Raji (cell line): ENCODE measurements around the gene KRT17.
"Not testable (repeated sequence)": the region's sequence is repeated elsewhere in the genome, so short reads cannot be mapped to it uniquely, and the experiment has no call there.

Experiments
- POLR2A ChIP-seq: IDR thresholded peaks from 2 replicates; pipeline ENCODE4 v1.6.1; 2011; ENCODE audit warnings: low read depth, low read length, control low read depth; ENCODE audit not compliant: insufficient read depth

The KRT17 gene

DNA sequence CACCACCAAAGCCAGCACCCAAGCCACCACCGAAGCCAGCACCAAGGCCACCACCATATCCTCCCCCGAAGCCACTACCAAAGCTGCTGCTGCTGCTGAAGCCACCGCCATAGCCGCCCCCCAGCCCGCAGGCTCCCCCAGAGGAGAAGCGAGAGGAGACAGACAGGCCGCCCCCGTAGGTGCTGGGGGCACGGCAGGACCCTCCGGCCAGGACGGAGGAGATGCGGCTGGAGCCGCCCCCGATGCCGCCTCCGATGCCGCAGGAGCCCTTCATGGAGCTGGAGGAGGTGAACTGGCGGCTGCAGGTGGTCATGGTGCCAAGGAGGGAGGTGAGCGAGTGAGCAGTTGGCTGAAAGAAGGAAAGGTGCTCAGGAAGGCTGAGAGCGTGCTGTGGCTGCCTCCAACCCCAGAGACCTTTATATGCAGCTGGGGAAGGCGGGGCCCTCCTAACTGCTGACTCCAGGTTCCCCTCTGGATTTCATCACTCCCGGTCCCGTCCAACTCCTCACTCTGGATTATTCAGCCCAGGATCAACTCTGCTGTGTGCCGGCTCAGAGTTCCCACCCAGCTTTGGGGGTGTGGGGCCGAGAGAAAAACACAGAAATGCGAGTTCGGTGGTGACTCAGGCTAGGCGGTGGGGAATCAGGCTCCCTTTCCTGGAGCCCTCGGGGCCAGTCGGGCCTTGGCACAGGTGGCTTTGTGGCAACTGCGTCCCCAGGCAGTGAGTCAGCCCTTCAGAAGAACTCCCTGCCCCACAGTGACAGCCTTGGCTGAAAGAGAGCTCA, 11.8 kb downstream of the KRT17 start, which contains the start of gene KRT16:
Gene KRT16 (minus strand): TSS at position 392 of the 785 bp plus-strand sequence. CDS start 79 bp downstream, at position 313.
- not testable (repeated sequence) for TF ChIP-seq POLR2A

DNA sequence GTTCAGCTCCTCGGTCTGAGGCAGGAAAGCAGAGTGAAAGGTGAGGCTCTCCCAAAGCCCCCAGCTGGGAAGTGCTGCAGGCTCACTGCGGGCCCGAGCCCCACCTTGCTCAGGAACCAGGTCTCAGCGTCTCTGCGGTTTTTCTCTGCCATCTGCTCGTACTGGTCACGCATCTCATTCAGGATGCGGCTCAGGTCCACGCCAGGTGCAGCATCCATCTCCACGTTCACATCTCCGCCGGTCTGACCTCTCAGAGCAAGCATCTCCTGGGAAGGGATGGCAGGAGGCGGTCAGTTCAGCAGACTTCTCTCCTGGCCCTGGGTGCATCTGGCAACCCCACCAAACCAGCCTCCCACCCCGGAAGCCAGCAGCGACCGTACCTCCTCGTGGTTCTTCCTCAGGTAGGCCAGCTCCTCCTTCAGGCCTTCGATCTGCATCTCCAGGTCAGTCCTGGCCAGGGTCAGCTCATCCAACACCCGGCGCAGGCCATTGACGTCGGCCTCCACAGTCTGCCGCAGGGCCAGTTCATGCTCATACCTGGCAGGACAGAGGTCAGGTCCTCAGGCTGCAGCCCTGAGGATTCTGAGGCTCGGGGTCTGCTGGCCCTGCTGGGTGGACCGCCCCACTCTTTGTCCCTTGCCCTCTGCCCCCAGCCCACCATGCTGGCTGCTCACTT, 13.3 kb downstream of the KRT17 start:
- TF ChIP-seq POLR2A, result no peak

DNA sequence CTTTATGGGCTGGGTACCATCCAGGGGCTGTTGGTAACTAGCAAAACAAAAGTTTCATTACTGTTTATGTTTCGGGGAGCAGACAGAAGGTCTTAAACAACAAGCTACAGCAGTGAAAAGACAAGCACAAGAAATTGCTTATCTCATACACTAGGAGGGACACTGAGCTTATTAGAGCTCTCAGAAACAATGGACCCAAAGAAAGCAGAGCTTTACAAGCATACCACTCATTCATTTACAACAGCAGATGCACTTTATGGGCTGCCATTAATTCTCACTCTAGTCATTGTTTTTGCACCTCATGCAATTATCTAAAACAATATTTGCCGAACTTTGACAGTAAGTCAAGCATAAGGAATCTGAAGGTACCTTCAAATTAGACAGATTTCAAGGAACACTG, 21.9 kb downstream of the KRT17 start:
- no peak for TF ChIP-seq POLR2A

DNA sequence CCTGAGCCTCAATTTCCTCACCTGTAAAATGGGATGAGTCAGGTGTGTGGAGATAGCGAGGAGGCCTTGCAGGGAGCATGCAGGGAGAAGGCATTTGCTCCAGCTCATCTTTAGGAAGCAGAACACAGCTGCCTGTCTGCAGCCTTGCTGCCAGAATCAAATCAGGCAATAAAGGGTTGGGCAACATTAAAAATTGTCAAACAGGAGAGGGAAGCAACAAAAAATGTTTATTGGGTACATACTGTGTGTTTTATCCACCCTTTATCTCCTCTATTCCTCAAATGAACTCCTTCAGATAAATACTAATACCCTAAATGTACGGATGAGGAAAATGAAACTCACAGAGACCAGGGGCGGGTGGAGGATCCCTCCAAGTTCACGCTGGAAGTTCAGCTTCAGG, 24.1 kb downstream of the KRT17 start:
- no peak for TF ChIP-seq POLR2A

DNA sequence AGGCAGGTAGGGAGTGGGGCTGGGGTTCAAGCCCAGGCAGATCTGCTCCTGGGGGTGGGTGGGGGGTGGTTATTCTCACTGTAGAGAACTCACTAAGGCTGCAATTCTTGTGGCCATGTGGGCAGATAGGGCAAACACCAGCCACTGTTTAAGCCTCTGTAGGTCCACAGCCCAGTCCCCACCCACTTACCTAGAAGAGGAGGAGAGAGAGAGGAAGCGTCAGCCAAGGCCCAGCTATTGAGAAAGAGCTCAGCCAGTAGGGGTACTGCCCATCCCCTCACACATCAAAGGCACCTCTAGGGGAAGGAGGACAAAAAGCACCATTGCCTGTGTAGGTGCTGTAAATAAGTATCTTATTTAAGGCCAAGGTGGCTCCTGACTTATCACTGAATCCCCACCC, 24.7 kb downstream of the KRT17 start:
- no peak for TF ChIP-seq POLR2A

DNA sequence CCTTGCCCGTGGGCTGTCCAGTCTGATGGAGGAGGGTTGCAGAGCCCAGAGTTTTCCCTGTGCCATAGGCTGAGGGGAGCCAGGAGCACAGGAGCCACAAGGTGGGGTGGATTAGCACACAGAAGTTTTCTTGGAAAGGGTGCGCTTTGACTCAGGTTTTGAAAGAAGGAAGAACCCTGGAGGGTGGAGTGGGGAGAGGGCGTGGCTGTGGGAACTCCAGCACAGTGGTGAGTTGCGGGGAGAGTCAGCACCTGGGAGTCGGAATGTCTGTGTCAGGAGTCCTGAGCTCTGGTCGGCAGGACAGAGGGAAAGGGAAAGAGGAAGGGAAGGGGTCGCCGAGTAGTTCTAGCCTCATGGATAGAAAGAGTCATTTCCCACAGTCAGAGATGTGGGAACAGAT, 28.8 kb downstream of the KRT17 start:
- TF ChIP-seq POLR2A, result no peak

DNA sequence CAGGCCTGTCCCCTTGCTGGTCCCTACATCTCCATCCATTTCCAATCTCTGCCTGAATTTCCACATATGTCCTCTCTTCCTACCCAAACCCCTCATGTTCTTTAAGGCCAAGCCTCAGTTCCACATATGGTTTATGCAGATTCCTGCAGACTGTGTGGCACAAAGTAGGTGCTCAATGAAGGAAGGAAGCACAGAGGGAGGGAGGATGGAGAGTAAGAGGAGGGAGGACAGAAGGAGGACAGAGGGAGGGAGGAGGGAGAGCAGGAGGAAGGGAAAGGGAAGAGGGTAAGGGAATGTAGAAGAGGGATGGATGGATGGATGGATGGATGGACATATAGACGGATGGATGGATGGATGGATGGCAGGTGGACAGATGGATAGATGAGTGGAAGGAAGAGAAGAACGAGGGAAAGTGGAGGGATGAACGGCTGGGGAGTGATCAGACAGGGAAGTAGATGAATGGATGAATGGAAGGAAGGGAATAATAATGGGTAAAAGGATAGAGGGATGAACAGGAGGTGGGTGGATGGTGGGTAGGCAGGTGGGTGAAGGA, 29.9 kb downstream of the KRT17 start:
- TF ChIP-seq POLR2A, result no peak

DNA sequence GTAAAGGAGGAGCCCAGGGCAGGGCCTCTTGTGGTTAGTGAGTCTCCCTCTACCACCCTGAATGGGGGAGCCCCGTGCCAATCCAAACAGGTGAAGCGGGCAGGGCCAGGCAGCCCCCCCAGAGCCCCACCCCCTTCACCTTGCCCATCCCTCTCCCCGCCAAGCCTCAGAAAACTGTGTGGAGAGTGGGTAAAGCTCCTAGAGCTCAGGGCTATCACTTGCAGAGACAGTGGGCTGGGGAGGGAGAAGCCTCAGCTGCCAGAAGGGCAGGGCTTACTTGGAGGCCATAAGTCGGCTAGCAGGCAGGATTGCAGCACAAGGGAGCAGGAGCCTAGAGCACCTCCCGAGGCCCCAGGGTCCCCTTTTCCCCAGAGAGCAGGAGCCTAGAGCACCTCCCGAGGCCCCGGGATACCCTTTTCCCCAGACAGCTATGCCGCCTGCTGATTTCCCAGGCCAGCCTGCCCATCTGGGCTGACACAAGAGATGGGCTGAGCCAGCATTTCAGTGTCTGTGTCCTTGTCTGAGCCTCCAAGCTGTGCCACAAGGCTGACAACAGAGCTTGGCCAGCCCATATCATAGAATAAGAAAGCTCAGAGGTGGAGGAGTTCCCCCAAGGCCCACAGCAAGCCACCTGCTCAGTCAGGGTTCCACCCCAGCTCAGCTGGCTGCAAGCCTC, 30.9 kb downstream of the KRT17 start:
- TF ChIP-seq POLR2A, result no peak

DNA sequence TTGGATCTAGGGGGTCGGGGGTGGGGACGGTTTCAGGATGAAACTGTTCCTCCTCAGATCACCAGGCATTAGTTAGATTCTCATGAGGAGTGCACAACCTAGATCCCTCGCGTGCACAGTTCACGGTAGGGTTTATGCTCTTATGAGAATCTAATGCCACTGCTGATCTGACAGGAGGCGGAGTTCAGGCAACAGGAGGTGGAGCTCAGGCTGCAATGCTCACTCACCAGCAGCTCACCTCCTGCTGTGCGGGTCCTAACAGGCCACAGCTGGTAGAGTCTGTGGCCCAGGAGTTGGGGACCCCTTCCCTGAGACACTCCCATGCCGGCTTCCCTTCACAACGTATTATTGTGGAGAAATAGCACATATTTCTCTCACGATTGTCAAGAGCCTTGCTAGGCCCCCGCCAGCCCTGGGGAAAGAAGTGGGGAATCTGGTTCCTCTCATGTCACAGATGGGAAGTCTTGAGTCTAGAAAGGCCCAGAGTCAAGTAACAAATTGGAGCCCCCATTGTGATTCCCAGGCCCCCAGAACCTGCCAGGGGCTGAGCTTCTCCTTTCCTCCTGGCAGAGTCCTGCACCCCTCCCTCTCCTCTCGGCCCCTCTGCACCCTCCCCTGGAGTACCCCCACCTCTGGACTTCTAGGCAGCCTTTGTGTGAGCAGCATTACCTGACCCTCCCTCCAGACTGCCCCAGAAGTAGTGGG, 31.6 kb downstream of the KRT17 start:
- no peak for TF ChIP-seq POLR2A

DNA sequence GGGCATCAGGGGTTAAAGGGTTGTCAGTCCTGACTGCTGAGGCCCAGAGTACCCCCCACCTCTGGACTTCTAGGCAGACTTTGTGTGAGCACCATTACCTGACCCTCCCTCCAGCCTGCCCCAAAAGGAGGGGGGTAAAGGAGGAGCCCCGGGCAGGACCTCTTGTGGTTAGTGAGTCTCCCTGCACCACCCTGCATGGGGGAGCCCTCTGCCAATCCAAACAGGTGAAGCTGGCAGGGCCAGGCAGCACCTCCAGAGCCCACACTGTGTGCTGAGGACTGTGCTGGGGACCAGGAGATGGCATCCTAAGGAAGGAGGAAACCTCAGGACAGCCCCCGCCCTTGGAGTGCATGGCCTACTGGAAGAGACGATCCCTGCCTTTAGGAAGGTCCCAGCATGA, 35.1 kb downstream of the KRT17 start:
- no peak for TF ChIP-seq POLR2A

DNA sequence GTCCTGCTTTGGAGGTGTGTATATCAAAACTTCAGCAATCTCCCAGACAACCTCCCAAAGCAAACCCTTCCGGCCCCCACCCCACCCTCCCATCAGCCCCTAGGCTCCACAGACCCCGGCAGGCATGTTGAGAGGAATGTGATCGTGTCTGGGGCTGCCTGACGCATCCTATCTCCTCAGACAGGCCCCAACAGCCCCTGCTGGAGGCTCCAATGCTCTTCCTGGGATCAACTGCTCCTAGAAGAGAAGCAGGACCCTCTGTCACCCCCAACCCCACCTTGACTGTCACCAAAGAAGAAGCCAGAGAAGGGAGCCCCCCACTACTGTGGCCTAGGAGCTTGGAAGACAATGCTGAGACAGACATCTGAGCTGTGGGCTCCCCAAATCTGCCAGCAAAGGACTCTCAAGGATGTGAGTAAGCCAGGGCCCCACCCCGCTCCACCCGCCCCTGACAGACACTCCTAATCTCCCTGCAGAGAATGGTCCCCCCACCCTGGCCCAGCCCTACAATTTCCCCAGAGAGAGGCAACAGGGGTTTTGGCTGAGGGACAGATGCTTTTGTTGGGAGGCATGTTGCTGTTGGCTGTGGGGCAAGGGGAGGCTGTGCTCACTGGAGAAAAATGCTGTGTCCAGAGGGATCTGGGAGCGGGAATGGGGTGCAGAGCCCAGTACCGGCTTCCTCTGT, 36.1 kb downstream of the KRT17 start:
- no peak for TF ChIP-seq POLR2A

DNA sequence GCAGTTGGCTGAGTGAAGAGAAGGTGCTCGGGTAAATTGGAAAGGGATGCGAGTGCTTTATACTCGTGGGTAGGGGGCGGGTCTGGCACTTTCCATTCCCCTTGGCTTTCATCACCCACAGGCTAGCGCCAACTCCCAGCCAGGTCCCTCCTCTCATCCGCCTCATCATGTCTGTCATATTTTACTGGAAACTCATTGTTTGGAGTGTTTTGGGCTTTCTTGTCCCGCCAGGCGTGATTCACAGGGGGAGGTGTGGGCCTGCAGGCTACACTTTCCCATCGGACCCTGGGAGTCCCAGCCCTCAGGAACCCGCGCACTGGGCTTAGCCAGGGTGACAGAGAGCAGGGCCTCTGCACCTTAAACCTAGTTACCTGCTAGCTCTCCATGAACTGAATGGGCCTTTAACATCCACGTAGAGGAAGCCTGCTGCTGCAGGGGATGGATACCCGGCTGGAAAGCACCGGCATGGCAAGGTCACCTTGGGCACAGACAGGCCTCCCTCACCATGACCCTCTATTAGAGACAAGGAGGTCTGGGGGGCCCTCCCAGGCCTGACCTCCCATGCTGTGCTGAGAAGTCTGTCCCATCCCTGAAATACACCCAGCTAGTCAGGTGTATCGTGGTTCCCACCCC, 37.4 kb downstream of the KRT17 start, which contains the start of gene KRT14:
Gene KRT14 (minus strand): TSS at position 33 of the 633 bp plus-strand sequence. CDS start 61 bp downstream, outside the sequence.
- TF ChIP-seq POLR2A, result no peak

DNA sequence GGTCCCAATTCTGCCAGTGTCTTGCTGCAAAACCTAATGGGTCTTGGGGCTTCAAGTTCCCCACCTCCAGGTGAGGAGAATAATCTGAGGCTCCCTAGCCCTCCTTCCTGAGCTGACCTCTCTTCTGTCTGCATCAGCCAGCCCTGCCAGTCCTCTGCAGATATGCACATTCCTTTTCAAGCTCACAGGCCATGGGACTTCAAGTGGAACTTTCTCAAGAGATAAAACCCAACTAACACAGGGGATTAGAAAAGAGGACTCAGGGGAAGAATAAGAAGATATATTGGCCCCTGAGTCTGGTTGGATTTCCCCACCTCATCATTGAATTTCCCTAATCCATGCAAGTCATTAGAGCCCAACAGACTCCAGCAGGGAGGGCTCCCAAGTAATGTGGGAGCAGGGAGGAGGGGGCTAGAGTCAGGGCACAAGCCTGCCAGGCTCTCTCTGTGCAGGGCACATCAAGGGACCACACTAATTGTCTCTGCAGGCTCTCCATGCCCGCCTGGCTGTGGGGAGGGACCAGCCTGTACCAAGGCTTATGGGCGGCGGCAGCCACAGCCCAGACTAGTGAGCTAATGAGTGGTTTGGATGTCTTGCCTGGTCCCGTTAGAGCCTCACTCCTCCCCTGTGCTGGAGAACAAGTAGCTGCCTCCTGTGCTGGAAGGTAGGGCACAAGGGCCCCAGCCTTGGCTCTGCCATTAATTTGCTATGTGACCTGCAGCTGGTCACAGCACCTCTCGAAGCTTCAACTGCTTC, 38.9 kb downstream of the KRT17 start:
- TF ChIP-seq POLR2A, result no peak
